ENCODE data around the gene ESR1. TPM values are rescaled to one million over a fixed set of nuclear protein-coding genes. Genes with fewer than 3 reads are reported as not detected.
A peak's percentile ranks its signal among the peaks of the same experiment; 100 is the strongest.

The ESR1 gene
- total and polyA plus RNA-seq, 9 of the 15 experiments (the other 6 are each of a cell fraction or from before 2014, with no cell fraction given): 0.03 to 0.27 (median 0.08) TPM; not detected in 1

DNA sequence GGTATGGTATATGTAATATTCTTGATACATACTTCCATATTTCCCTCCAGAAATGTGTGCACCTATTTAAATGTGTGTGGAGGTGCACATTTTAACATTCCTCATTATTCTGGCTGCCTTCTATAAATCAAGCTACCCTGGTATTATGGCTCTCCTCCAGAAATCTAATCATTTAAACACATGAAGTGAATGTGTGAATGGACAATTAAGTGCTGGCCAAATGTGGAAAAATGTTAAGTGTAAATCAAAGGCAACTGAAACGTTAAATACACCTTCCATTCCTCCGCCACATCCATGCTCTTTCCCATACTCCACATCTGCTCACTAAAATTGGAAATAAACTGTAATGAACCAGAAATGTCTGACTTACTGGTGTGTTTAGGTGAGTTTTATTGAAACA is 24.9 kb upstream of the ESR1 start (continued):
- TF ChIP-seq ELF2 (CRISPR knock-in tag; IDR thresholded peaks at IDR 0.05) (no peak), FOSL1 (tag; conservative IDR thresholded peaks at IDR 0.05) (no peak), RHOXF2B (CRISPR knock-in tag; conservative IDR thresholded peaks at IDR 0.05) (no peak)

DNA sequence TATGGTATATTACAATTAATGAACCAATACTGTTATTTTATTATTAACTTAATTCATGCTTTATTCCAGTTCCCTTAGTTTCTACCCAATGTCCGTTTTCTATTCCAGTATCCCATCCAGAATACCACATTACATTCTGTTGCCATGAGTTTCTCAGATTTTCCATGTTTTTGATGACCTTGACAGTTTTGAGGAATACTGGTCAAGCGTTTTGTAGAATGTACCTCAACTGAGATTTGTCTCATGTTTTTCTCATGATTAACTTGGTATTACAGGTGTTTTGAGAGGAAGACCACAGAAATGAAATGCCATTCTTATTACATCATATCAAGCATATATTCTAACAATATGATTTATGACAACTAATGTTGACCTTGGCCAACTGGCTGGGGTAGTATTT is 23.8 kb upstream of the ESR1 start:
- intact Hi-C loops (cut with micrococcal nuclease): no loop called here

More for the DNA sequence above, 23.8 kb upstream of the ESR1 start:
- ChIA-PET POLR2A (no interaction called here), CTCF (ENCODE audit: low intra/inter-chr PET ratio) (no interaction called here)
- Histone ChIP-seq H3K27ac (ENCODE audit: extremely low read depth, low read depth, low read length) (no peak overlapping the region), H2AFZ (ENCODE audit: low read depth, low read length) (no peak overlapping the region), H3K36me3 (ENCODE audit: control insufficient read depth, insufficient read depth, low read length) (no peaks in the 10 kb centered on the region), H3K4me3 (no peak overlapping the region), H3K9ac (ENCODE audit: insufficient read depth in 1 of 2, low read depth in 2 of 2, low read length in 2 of 2) (no peak overlapping the region), H3K79me2 (ENCODE audit: control insufficient read depth, insufficient read depth, low read length) (no peaks in the 10 kb centered on the region), H3K27me3 (ENCODE audit: control insufficient read depth in 2 of 2, insufficient read depth in 2 of 2, low read length in 2 of 2) (no peaks in the 10 kb centered on the region), H3K4me2 (ENCODE audit: insufficient read depth, low read length) (no peak overlapping the region), H3K4me1 (replicated peaks in 1 of 2; ENCODE audit: control insufficient read depth in 2 of 2, insufficient read depth in 2 of 2, low read length in 2 of 2) (no peaks in the 10 kb centered on the region), H3K9me1 (ENCODE audit: control insufficient read depth, insufficient read depth, low read length) (no peaks in the 10 kb centered on the region), H4K20me1 (replicated peaks; ENCODE audit: control insufficient read depth, insufficient read depth, low read length) (no peaks in the 10 kb centered on the region), H3K9me3 (replicated peaks; ENCODE audit: control insufficient read depth, insufficient read depth, low read depth, low read length) (no peaks in the 10 kb centered on the region)
- BruUV-seq (replicated peaks): no TSS peak
- in situ Hi-C loops (cut with MboI): no loop called here
- DNase-seq (ENCODE audit: extremely low read depth in 1 of 4, low spot score in 3 of 4) (no peak), ATAC-seq (no peak), FAIRE-seq (no peak)
- 0% methylated on average over 2 of the region's 2 CpGs for WGBS (ENCODE audit: insufficient coverage, low coverage, missing lambda C conversion rate)
- TF ChIP-seq C11orf30 (IDR thresholded peaks at IDR 0.05; ENCODE audit: low read depth) (0 out of 2 replicates have a peak, but pooled peaks have one; percentile 21), MAFF (IDR thresholded peaks at IDR 0.05; ENCODE audit: low read length) (peak; percentile 37; the same call in 1 of the 2 replicates), ZNF316 (IDR thresholded peaks at IDR 0.05) (peak; percentile 68), CBX3 (IDR thresholded peaks at IDR 0.05; ENCODE audit: borderline replicate concordance in 1 of 2, low read length in 2 of 2) (no peak), GTF2F1 (IDR thresholded peaks at IDR 0.05; ENCODE audit: low read depth, low read length) (no peak)
